Measurements from ENCODE around the gene SLC41A2.
"Not testable (repeated sequence)": the region's sequence is repeated elsewhere in the genome, so short reads cannot be mapped to it uniquely, and the experiment has no call there.

The SLC41A2 gene

DNA sequence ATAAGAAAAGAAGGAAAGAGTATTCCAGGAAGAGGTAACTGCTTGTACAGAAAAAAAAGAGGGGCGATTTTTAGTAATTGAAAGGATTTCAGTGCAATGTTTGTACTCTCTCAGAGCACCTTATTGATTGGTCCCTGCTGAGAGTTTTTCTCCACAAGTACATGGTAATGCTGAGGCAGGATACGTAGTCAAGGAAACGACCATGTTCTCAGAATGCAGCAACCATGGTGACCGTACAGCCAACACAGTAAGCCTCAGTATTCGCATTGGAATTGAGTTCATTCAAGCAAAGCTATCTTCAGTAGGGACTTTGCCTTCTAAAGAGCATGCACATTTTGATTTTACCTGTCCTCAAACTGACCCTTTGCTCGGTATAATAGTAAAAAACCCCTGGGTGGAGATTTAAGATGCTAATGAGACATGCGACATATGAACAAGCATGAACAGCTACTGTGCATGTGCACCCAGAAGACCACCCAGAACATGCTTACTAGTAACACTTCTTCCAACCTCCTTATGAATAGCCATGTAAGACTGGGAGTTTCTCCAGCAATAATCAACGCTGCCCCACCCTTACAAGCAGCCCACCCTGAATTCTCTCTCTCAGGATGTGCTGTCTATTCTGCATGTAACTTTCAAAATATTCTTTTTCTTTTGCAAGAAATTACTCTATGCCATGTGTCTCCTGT, 6.2 kb upstream of the SLC41A2 start:
- no peak for DNase-seq (ENCODE audit: low read depth in 2 of 2)

DNA sequence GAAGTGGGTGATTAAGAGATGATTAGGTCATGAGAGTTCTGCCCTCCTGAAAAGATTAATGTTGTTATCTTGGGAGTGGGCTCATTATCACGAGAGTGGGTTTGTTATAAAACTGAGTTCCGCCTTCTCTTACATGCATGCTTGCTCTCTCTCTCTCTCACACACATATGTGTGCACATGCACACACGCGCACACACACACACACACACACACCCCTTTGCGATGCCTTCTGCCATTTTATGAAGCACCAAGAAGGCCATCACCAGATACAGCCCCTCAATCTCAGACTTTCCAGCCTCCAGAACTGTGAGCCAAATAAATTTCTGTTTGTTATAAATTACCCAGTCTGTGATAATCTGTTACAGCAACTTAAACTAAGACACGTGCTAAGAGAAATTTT, 5.7 kb upstream of the SLC41A2 start:
- no peak for DNase-seq (ENCODE audit: low read depth in 2 of 2)

DNA sequence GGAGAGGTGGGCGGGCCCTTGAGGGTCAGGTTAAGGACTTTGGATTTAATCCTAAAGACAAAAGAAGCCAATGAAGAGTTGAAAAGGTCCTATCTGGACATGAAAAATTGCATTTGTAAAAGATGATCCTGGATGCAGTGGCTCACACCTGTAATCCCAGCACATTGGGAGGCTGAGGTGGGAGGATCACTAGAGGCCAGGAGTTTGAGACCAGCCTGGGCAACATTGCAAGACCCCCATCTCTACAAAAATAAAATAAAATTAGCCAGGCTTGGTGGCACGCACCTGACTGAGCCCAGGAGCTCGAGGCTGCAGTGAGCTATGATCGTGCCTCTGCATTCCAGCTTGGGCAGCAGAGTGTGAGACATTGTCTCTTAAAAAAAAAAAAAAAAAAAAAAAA, 2.4 kb upstream of the SLC41A2 start:
- no peak for DNase-seq (ENCODE audit: low read depth in 2 of 2)

- no peak for DNase-seq (ENCODE audit: low read depth in 2 of 2)
Observed at GRCh38 chr12:104959335-104959841, 1.3 kb upstream of the SLC41A2 start.

DNA sequence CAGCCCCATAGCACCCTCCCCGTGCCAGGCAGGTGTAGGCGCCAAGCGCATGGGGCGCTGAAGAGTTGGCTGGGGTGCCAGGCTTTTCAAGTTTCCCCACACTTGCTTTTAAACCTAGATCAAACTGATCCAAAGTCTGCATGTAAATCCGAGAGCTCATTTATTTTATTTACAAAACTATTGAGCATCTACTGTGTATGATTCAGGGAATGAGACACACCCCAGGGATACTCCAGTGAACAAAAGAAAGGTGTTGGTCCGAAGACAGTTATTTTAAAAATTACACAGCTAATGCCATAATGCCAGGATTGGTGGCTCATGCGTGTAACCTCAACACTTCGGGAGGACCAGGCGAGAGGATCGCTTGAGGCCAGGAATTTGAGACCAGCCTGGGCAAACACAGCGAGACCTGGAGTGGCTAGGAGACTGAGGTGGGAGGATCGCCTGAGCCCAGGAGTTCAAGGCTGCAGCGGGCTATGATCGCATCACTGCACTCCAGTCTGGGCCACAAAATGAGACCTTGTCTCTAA, 780 bp upstream of the SLC41A2 start:
- DNase-seq (ENCODE audit: low read depth in 2 of 2) = no peak

DNA sequence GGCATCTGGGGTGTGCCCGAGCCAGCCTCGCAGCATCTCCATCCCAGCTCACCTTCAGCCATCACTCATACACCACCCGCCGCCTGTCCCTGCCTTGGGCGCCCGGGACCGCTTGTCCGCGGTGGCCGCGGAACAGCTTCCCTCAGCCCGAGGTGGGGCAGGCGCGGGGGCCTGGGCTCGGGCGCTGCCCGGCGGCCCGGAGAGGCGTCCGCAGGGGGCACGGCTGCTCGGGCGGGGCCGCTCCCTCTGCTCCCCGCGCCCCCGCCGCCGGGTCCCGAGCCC, 430 bp downstream of the SLC41A2 start:
- peak in 1 of 2 donors; percentile 13 for DNase-seq (ENCODE audit: low read depth in 2 of 2)

- DNase-seq (ENCODE audit: low read depth in 2 of 2) = no peak
Observed at GRCh38 chr12:104956870-104957718, 996 bp downstream of the SLC41A2 start.

- no peak for DNase-seq (ENCODE audit: low read depth in 2 of 2)
Observed at GRCh38 chr12:104955703-104956102, 2.4 kb downstream of the SLC41A2 start.

DNA sequence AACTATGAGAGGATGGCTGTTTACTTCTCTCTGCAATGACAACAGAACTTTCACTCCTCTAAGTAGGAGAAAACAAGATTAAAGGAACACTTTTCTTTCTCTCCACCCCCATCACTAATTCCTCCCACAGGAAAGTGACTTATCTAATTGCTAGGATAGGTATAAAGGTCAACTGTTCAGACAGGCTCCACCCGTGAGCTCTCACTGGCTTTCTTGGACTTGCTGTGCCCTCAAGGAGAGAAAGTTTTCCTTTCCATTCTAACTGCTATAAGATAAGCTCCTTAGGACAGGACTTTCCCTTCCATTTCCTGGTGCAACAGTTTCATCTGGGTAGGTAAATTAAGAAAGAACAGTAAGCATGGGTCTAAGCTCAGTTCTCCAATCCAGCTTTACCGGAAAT, 4.8 kb downstream of the SLC41A2 start:
- no peak for DNase-seq (ENCODE audit: low read depth in 2 of 2)

DNA sequence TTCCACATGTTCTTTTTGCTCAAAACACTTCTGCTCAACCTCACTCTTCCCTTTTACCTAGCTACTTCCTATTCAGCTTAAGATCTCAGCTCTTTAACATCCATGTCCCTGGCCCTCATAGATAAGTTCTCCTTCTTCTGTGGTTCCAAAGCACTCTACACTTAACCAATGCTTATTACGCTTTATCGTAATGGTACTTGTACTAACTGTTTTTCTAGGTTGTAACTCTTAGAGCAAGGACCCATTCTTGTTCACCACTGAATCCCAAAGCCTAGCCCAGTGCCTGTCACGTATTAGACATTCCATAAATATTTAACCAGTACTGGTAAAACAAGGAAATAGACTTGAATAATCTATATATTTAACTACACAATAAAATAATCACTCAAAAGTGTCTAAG, 5.3 kb downstream of the SLC41A2 start:
- DNase-seq (ENCODE audit: low read depth in 2 of 2) = no peak

DNA sequence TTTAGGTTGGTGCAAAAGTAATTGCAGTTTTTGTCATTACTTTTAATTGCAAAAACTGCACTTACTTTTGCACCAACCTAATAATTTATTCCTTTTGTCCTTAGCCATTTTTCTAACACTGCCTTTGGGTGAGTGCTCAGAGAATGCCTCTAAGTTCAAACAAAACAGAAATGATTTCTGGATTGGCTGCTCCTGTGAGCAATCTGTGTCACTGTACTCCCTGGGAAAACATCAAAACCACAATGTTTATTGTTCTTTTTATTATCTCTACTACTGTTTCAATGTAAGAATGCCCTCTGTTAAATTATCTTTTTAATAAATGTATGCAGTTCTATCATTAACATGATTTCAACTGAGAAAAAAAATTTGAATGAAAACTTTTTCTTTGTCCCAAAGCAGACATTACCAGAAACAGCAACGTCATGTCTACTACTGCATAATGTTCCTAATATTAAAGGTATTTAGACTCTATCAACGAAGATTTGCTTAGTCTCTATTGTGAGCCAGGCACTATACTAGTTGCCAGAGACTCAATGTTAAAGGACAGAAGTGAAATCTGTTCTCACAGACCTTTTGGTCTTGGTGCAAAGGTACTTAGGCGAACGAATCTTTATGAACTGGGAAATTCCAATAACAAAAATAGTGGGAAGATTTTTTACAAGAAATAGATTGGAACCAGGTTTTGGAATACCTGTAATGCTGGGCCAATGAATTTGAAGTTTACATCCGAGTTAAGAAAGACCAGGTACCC, 6.2 kb downstream of the SLC41A2 start:
- no peak for DNase-seq (ENCODE audit: low read depth in 2 of 2)

- DNase-seq (ENCODE audit: low read depth in 2 of 2) = not testable (repeated sequence)
Observed at GRCh38 chr12:104948716-104949115, 9.4 kb downstream of the SLC41A2 start.

- DNase-seq (ENCODE audit: low read depth in 2 of 2) = no peak
Observed at GRCh38 chr12:104944252-104944651, 13.8 kb downstream of the SLC41A2 start.

DNA sequence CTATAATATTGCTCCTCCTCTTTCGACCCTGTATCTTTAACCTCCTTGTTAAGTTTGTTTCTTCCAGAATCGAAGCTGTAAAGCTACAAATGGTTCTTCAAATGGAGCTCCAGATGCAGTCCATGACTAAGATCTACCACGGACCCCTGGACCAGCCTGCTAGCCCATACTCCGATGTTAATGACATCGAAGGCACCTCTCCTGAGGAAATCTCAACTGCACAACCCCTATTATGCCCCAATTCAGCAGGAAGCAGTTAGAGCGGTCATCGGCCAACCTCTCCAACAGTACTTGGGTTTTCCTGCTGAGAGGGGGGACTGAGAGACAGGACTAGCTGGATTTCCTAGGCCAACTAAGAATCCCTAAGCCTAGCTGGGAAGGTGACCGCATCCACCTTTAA, 14.7 kb downstream of the SLC41A2 start:
- DNase-seq (ENCODE audit: low read depth in 2 of 2) = not testable (repeated sequence)

GRCh38 chr12:104942075-104942474, 16.0 kb downstream of the SLC41A2 start:
- DNase-seq (ENCODE audit: low read depth in 2 of 2) = no peak

DNA sequence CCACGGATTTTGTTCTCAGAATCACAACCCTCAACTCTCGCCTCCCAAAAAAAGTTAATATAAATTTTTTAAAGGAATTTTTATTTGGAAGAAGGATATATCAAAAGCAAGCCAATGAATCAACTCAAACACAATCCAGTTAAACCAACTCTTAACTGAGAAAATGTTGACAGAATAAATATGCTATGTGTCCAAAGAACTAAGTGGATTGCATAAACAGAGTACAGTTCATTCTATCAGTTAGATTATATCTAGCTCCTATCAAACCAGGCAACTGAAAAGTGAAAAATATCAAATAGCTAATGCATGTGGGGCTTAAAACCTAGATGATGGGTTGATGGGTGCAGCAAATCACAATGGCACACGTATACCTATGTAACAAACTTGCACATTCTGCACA, 16.6 kb downstream of the SLC41A2 start:
- no peak for DNase-seq (ENCODE audit: low read depth in 2 of 2)

DNA sequence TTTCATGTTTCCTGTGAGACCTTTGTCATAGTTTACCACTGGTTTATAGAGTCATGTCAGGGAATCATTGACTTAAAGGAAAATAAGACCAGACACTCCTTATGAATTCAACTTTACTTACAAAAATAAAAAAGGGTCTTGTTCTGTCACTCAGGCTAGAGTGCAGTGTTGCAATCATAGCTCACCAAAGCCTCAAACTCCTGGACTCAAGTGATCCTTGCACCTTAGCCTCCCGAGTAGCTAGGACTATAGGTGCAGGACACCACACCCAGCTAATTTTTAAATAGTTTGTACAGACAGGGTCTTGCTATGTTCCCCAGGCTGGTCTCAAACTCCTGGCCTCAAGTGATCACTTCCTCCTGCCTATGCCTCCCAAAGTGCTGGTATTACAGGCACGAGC, 19.0 kb downstream of the SLC41A2 start:
- DNase-seq (ENCODE audit: low read depth in 2 of 2) = no peak

DNA sequence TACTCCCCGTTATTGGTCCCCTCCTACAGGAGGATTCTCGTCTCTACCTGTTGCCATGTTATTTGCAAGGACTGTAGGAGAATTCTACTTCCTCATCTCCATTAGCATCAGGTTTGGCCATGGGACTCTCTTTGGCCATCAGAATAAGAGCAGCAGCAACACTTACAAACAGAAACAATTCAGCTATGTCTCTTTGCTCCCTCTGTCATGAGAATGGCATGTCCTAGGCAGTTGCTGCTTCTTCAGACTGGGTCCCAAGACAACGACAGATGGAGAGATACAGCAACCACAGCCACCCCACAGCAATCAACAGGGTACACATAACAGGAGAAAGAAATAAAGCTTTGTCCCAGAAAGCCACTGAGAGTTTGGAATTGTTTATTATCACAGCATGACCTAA, 19.7 kb downstream of the SLC41A2 start:
- DNase-seq (ENCODE audit: low read depth in 2 of 2) = no peak

GRCh38 chr12:104935886-104936285, 22.2 kb downstream of the SLC41A2 start:
- no peak for DNase-seq (ENCODE audit: low read depth in 2 of 2)

GRCh38 chr12:104933778-104934177, 24.3 kb downstream of the SLC41A2 start:
- no peak for DNase-seq (ENCODE audit: low read depth in 2 of 2)

GRCh38 chr12:104933128-104933527, 25.0 kb downstream of the SLC41A2 start:
- DNase-seq (ENCODE audit: low read depth in 2 of 2) = no peak
